Activated T-helper 1 cell treated with anti-CD3 and anti-CD28 coated beads, Interleukin-2, amount 50 U/mL, for 16 hours (primary cell): Measurements from ENCODE around the gene C10orf88.
"Not testable (repeated sequence)": the region's sequence is repeated elsewhere in the genome, so short reads cannot be mapped to it uniquely, and the experiment has no call there.

Experiments used
- DNase-seq, 2 donors: peaks; one replicate each; pipeline ENCODE4 v3.0.0-alpha.2; 2020; ENCODE audit warnings: low read depth in 1 of 2, low spot score in 1 of 2

C10orf88 gene

GRCh38 chr10:122966879-122967278 is 12.9 kb upstream of the C10orf88 start:
- no peak for DNase-seq

GRCh38 chr10:122962405-122962804 is 8.4 kb upstream of the C10orf88 start:
- no peak for DNase-seq

- no peak for DNase-seq
Observed at GRCh38 chr10:122957474-122957873, 3.4 kb upstream of the C10orf88 start.

GRCh38 chr10:122955892-122956291 is 1.9 kb upstream of the C10orf88 start:
- no peak for DNase-seq

- no peak for DNase-seq
Observed at GRCh38 chr10:122954731-122955050, 664 bp upstream of the C10orf88 start.

GRCh38 chr10:122949296-122949695 is 4.7 kb downstream of the C10orf88 start:
- no peak for DNase-seq

- no peak for DNase-seq
Observed at GRCh38 chr10:122939856-122940543, 14.0 kb downstream of the C10orf88 start.

GRCh38 chr10:122939133-122939855 is 14.7 kb downstream of the C10orf88 start:
- no peak for DNase-seq

GRCh38 chr10:122931088-122931906 is 22.7 kb downstream of the C10orf88 start:
- DNase-seq, result no peak

GRCh38 chr10:122930140-122930539 is 23.9 kb downstream of the C10orf88 start:
- DNase-seq, result no peak

- DNase-seq, result no peak
Observed at GRCh38 chr10:122915700-122916099, 38.3 kb downstream of the C10orf88 start.

- peak; percentile 15 to 34 for DNase-seq
Observed at GRCh38 chr10:122911889-122912484, 42.0 kb downstream of the C10orf88 start.

GRCh38 chr10:122910310-122910709 is 43.7 kb downstream of the C10orf88 start, which contains the start of gene FAM24A:
Gene FAM24A (plus strand): TSS chr10:122910610. CDS start chr10:122911635, 1,025 bp downstream.
- DNase-seq, result no peak

- not testable (repeated sequence) for DNase-seq
Observed at GRCh38 chr10:122903861-122904260, 50.2 kb downstream of the C10orf88 start.

- no peak for DNase-seq
Observed at GRCh38 chr10:122894261-122894944, 59.6 kb downstream of the C10orf88 start.

- DNase-seq, result no peak
Observed at GRCh38 chr10:122884166-122884565, 69.9 kb downstream of the C10orf88 start.

- DNase-seq, result no peak
Observed at GRCh38 chr10:122882766-122883165, 71.3 kb downstream of the C10orf88 start.
